ENCODE data around the gene LTA. TPM values are rescaled to one million over a fixed set of nuclear protein-coding genes. Genes with fewer than 3 reads are reported as not detected.

The LTA gene
- total RNA-seq, 1 experiment from 2014 or later = not detected

DNA sequence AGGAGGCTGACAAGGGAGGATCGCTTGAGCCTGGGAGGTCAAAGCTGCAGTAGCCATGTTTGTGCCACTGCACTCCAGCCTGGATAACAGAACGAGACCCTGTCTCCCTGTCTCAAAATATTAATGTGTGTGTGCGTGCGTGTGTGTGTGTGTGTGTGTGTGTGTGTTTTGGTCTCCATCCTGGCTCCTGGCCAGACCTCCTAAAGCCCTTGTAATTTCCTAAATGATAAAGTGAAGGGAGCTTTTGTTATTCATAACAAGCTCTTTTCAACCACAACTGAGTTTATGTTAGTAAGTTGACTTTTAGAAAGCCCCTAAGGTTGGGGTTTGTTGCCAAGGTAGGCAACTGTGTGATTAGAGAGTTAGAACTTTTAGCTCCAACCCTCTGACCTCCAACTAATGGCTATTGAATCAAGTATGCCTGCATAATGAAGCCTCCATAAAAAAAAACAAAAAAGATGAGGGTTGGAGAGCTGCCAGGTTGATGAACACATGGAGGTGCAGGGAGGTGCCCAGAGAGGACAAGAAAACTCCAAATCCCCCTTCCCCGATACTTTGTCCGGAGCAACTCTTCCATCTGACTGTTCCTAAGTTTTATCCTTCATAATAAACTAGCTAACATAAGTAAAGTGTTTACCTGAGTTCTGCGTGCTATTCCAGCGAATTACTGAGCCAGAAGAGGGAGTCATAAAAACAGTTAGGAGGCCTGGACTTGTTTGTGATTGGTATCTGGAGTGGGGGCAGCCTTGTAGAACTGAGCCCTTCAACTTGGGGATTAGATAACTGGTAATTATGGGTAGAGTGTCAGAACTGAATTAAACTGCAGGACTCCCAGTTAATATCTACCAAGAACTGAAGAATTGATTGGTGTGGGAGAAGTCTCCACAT lies 37.7 kb downstream of the LTA start:
- H3K9me3 ChIP-seq = no peaks in the 10 kb centered on the region
- H3K27me3 Mint-ChIP-seq (ENCODE audit: insufficient read depth, unreplicated experiment) = no peaks in the 10 kb centered on the region
- ChIA-PET POLR2A (no interaction called here), CTCF (interaction anchor here (0.5 kb wide), 1 partner anchor 1959 kb away, joined by 4 read pairs; no protein-coding TSS in a partner anchor)
- intact Hi-C loops (cut with micrococcal nuclease; ENCODE audit: unreplicated experiment) = no loop called here
- H3K27me3 ChIP-seq (replicated peaks; ENCODE audit: control insufficient read depth, insufficient read depth, low read length) = no peaks in the 10 kb centered on the region
- H3K4me3 Mint-ChIP-seq (ENCODE audit: unreplicated experiment) = no peak overlapping the region
- no peak overlapping the region for H3K27ac Mint-ChIP-seq (ENCODE audit: unreplicated experiment)
- H3K4me1 ChIP-seq = peaks cover 15% of the 10 kb centered on the region
- no peak for TF ChIP-seq CTCF (IDR thresholded peaks at IDR 0.05; ENCODE audit: insufficient read depth in 1 of 2, low read depth in 1 of 2, low read length in 1 of 2, severe bottlenecking in 1 of 2, unreplicated experiment in 1 of 2)
- no peak overlapping the region for H3K4me3 ChIP-seq (ENCODE audit: low read depth, low read length)
- peaks cover 4% of the 10 kb centered on the region for H3K36me3 Mint-ChIP-seq (ENCODE audit: insufficient read depth, unreplicated experiment)
- H3K36me3 ChIP-seq (ENCODE audit: control insufficient read depth, insufficient read depth, low read length) = no peaks in the 10 kb centered on the region
- DNase-seq = no peak
- no peaks in the 10 kb centered on the region for H3K9me3 Mint-ChIP-seq (ENCODE audit: unreplicated experiment)
- H3K4me1 Mint-ChIP-seq (ENCODE audit: low read depth, unreplicated experiment) = peaks cover 9% of the 10 kb centered on the region
- BruUV-seq (replicated peaks) = no TSS peak

- POLR2A ChIA-PET = no interaction called here
- peaks cover 6% of the 10 kb centered on the region for H3K36me3 Mint-ChIP-seq (ENCODE audit: insufficient read depth, unreplicated experiment)
- TF ChIP-seq CTCF (IDR thresholded peaks at IDR 0.05; ENCODE audit: insufficient read depth in 1 of 2, low read depth in 1 of 2, low read length in 1 of 2, severe bottlenecking in 1 of 2, unreplicated experiment in 1 of 2) = no peak
- Histone ChIP-seq H3K27me3 (replicated peaks; ENCODE audit: control insufficient read depth, insufficient read depth, low read length) (no peaks in the 10 kb centered on the region), H3K4me3 (ENCODE audit: low read depth, low read length) (no peak overlapping the region), H3K4me1 (peaks cover 27% of the 10 kb centered on the region), H3K9me3 (no peaks in the 10 kb centered on the region), H3K36me3 (ENCODE audit: control insufficient read depth, insufficient read depth, low read length) (no peaks in the 10 kb centered on the region)
- H3K4me1 Mint-ChIP-seq (ENCODE audit: low read depth, unreplicated experiment) = peaks cover 19% of the 10 kb centered on the region
- no peak for DNase-seq
- no peaks in the 10 kb centered on the region for H3K27me3 Mint-ChIP-seq (ENCODE audit: insufficient read depth, unreplicated experiment)
- intact Hi-C loops (cut with micrococcal nuclease; ENCODE audit: unreplicated experiment) = no loop called here
- H3K27ac Mint-ChIP-seq (ENCODE audit: unreplicated experiment) = no peak overlapping the region
- no peak overlapping the region for H3K4me3 Mint-ChIP-seq (ENCODE audit: unreplicated experiment)
- CTCF ChIA-PET = interaction anchor here (0.8 kb wide), 1 partner anchor 64 kb away, joined by 3 read pairs; the partner anchor contains the start of gene ATP6V1G2
- no peaks in the 10 kb centered on the region for H3K9me3 Mint-ChIP-seq (ENCODE audit: unreplicated experiment)
- BruUV-seq (replicated peaks) = no TSS peak
These were observed 38.9 kb downstream of the LTA start for GRCh38 chr6:31610968-31611367.

DNA sequence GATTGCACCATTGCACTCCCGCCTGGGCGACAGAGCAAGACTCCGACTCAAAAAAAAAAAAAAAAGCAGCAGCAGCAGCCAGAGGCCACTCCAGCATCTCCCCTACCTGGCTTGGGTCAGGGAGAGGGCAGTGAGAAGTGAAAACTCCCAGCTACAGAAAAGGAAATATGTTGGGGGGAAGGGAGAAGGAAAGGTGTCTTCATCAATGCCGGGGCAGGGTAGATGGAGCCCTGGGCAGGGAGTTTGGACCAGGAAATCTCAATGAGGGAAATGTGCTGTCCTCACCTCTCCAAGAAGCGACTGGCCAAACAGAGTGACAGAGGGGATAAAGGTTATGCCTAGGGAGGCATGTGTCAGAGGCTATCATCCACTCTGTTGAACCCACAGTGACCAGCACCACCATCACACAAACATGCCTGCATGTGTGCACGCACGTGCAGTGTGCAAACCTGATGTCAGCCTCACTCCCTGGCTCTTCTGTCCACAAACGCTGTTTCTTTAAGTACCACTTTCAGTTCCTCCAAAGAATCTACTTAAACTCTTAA lies 42.1 kb downstream of the LTA start:
- Histone ChIP-seq H3K4me1 (peaks cover 29% of the 10 kb centered on the region), H3K4me3 (ENCODE audit: low read depth, low read length) (0 out of 2 replicates have a peak overlapping the region, but pooled peaks have one; percentile 6), H3K36me3 (ENCODE audit: control insufficient read depth, insufficient read depth, low read length) (no peaks in the 10 kb centered on the region), H3K9me3 (no peaks in the 10 kb centered on the region), H3K27me3 (replicated peaks; ENCODE audit: control insufficient read depth, insufficient read depth, low read length) (no peaks in the 10 kb centered on the region)
- ChIA-PET POLR2A (interaction anchor here (0.5 kb wide), 1 partner anchor 10 kb away, joined by 3 read pairs; no protein-coding TSS in a partner anchor), CTCF (no interaction called here)
- TF ChIP-seq CTCF (IDR thresholded peaks at IDR 0.05; ENCODE audit: insufficient read depth in 1 of 2, low read depth in 1 of 2, low read length in 1 of 2, severe bottlenecking in 1 of 2, unreplicated experiment in 1 of 2) = no peak
- Mint-ChIP-seq H3K4me3 (ENCODE audit: unreplicated experiment) (peak overlapping the region; percentile 68), H3K36me3 (ENCODE audit: insufficient read depth, unreplicated experiment) (peaks cover 6% of the 10 kb centered on the region), H3K4me1 (ENCODE audit: low read depth, unreplicated experiment) (peaks cover 19% of the 10 kb centered on the region), H3K27me3 (ENCODE audit: insufficient read depth, unreplicated experiment) (no peaks in the 10 kb centered on the region), H3K27ac (ENCODE audit: unreplicated experiment) (peak overlapping the region; percentile 91), H3K9me3 (ENCODE audit: unreplicated experiment) (no peaks in the 10 kb centered on the region)
- no TSS peak for BruUV-seq (replicated peaks)
- DNase-seq = no peak
- intact Hi-C loops (cut with micrococcal nuclease; ENCODE audit: unreplicated experiment) = no loop called here
